ENCODE results near the gene PISD.

- TF ChIP-seq CTCF (IDR thresholded peaks at IDR 0.05; ENCODE audit: low read length) (no peak), EZH2 (IDR thresholded peaks at IDR 0.05; ENCODE audit: borderline replicate concordance, low read length) (no peak)
Observed at GRCh38 chr22:31572939-31573338, 89.1 kb downstream of the PISD start.
